Progenitor cell of endocrine pancreas (in vitro differentiated cells): ENCODE measurements around the gene STAC2. TPM values are rescaled to one million over a fixed set of nuclear protein-coding genes. Genes with fewer than 3 reads are reported as not detected.

Experiments used
- DNase-seq: peaks from one replicate; pipeline ENCODE4 v3.0.0; 2021; ENCODE audit warnings: low spot score; ENCODE audit not compliant: unreplicated experiment
- H3K27ac Mint-ChIP-seq: 2 replicates; pipeline ENCODE4 v1.8.0; 2021; ENCODE audit warnings: mild to moderate bottlenecking, moderate library complexity, mixed read lengths
- H3K27me3 Mint-ChIP-seq: 2 replicates; pipeline ENCODE4 v1.8.0; 2021; ENCODE audit warnings: mixed read lengths
- H3K36me3 Mint-ChIP-seq: 2 replicates; pipeline ENCODE4 v1.8.0; 2022; ENCODE audit warnings: mixed read lengths; ENCODE audit not compliant: insufficient read depth
- H3K4me1 Mint-ChIP-seq: 2 replicates; pipeline ENCODE4 v1.8.0; 2021; ENCODE audit warnings: low read depth, mixed read lengths
- H3K4me3 Mint-ChIP-seq: 2 replicates; pipeline ENCODE4 v1.8.0; 2021; ENCODE audit warnings: low read depth, mild to moderate bottlenecking, moderate library complexity, mixed read lengths
- H3K9me3 Mint-ChIP-seq: 2 replicates; pipeline ENCODE4 v1.8.0; 2021; ENCODE audit warnings: low read depth, mixed read lengths
- CTCF ChIP-seq: fragments of 200-600 bp; sonication (generic); IDR thresholded peaks from one replicate; pipeline ENCODE4 v1.5.0; 2021; ENCODE audit warnings: antibody characterized with exemption, mild to moderate bottlenecking; ENCODE audit not compliant: unreplicated experiment
- total RNA-seq: library from RNA; stranded (reverse); gene quantifications from 2 replicates; pipeline ENCODE4 v1.2.1, GENCODE V29; 2021

Gene STAC2
- total RNA-seq, 1 donor from 2014 or later, result not detected

- Mint-ChIP-seq H3K4me1 (peaks cover 16% of the 10 kb centered on the region), H3K9me3 (no peaks in the 10 kb centered on the region), H3K4me3 (peak overlapping the region; percentile 97), H3K27ac (peak overlapping the region; percentile 84), H3K36me3 (peaks cover 17% of the 10 kb centered on the region), H3K27me3 (no peaks in the 10 kb centered on the region)
- no peak for DNase-seq
- no peak for TF ChIP-seq CTCF
Measured at GRCh38 chr17:39198186-39198566, 27.6 kb downstream of the STAC2 start.

GRCh38 chr17:39197380-39198185, 28.2 kb downstream of the STAC2 start, which contains the start of gene CACNB1:
Gene CACNB1, minus strand, starts transcription at chr17:39197669. Its CDS starts 174 bp downstream, at chr17:39197495.
- no peak for TF ChIP-seq CTCF
- peak within 1 kb of the TSS; percentile 97 for H3K4me3 Mint-ChIP-seq
- no peaks in the 10 kb centered on the region for H3K9me3 Mint-ChIP-seq
- H3K27me3 Mint-ChIP-seq, result no peaks in the 10 kb centered on the region
- DNase-seq, result peak; percentile 66
- H3K27ac Mint-ChIP-seq, result peak within 1 kb of the TSS; percentile 84
- peaks cover 13% of the 10 kb centered on the region for H3K36me3 Mint-ChIP-seq
- peaks cover 16% of the 10 kb centered on the region for H3K4me1 Mint-ChIP-seq

- DNase-seq, result no peak
- no peaks in the 10 kb centered on the region for H3K27me3 Mint-ChIP-seq
- no peaks in the 10 kb centered on the region for H3K9me3 Mint-ChIP-seq
- H3K27ac Mint-ChIP-seq, result no peak overlapping the region
- H3K4me1 Mint-ChIP-seq, result peaks cover 14% of the 10 kb centered on the region
- H3K4me3 Mint-ChIP-seq, result peak overlapping the region; percentile 69
- H3K36me3 Mint-ChIP-seq, result peaks cover 11% of the 10 kb centered on the region
- TF ChIP-seq CTCF, result no peak
Measured at GRCh38 chr17:39196808-39197291, 28.9 kb downstream of the STAC2 start.

- no peak for TF ChIP-seq CTCF
- Mint-ChIP-seq H3K27me3 (no peaks in the 10 kb centered on the region), H3K4me3 (peak overlapping the region; percentile 64), H3K36me3 (peaks cover 8% of the 10 kb centered on the region), H3K27ac (no peak overlapping the region), H3K9me3 (no peaks in the 10 kb centered on the region), H3K4me1 (peaks cover 11% of the 10 kb centered on the region)
- DNase-seq, result no peak
Measured at GRCh38 chr17:39196241-39196807, 29.4 kb downstream of the STAC2 start.

- Mint-ChIP-seq H3K4me1 (peaks cover 5% of the 10 kb centered on the region), H3K9me3 (no peaks in the 10 kb centered on the region), H3K27me3 (no peaks in the 10 kb centered on the region), H3K4me3 (peak overlapping the region; percentile 64), H3K27ac (no peak overlapping the region), H3K36me3 (peaks cover 6% of the 10 kb centered on the region)
- no peak for TF ChIP-seq CTCF
- no peak for DNase-seq
Measured at GRCh38 chr17:39195568-39196160, 30.1 kb downstream of the STAC2 start.
